COLO668 (cell line): ENCODE results near the gene GSTM2.

ENCODE experiments used
- DNase-seq: peaks from one replicate; lab custom pipeline; 2025; ENCODE audit not compliant: unreplicated experiment; lab: John Stamatoyannopoulos, UW

Gene GSTM2

GRCh38 chr1:109712321-109712864, 44.5 kb downstream of the GSTM2 start:
- DNase-seq: no peak

GRCh38 chr1:109713636-109714035, 45.8 kb downstream of the GSTM2 start:
- no peak for DNase-seq

GRCh38 chr1:109714661-109715372, 47.0 kb downstream of the GSTM2 start:
- DNase-seq: no peak

GRCh38 chr1:109716121-109716520, 48.3 kb downstream of the GSTM2 start:
- DNase-seq: no peak

GRCh38 chr1:109716570-109717090, 48.8 kb downstream of the GSTM2 start:
- DNase-seq: no peak

GRCh38 chr1:109717729-109718128, 49.9 kb downstream of the GSTM2 start:
- DNase-seq: no peak

- DNase-seq: no peak
These were observed 50.6 kb downstream of the GSTM2 start for GRCh38 chr1:109718495-109718894.

GRCh38 chr1:109719337-109719837, 51.5 kb downstream of the GSTM2 start:
- no peak for DNase-seq

- DNase-seq: no peak
These were observed 53.2 kb downstream of the GSTM2 start for GRCh38 chr1:109721042-109721441.

GRCh38 chr1:109721971-109722370, 54.1 kb downstream of the GSTM2 start:
- no peak for DNase-seq

GRCh38 chr1:109722908-109723691, 55.2 kb downstream of the GSTM2 start:
- DNase-seq: no peak
